NCI-H2029 treated with DMSO at 0.1 percent for 48 hours (cell line): Measurements from ENCODE around the gene RYR2.
A peak's percentile ranks its signal among the peaks of the same experiment; 100 is the strongest.

Source experiments
- DNase-seq: peaks from one replicate; lab custom pipeline; 2025; lab: John Stamatoyannopoulos, UW

Gene RYR2

DNA sequence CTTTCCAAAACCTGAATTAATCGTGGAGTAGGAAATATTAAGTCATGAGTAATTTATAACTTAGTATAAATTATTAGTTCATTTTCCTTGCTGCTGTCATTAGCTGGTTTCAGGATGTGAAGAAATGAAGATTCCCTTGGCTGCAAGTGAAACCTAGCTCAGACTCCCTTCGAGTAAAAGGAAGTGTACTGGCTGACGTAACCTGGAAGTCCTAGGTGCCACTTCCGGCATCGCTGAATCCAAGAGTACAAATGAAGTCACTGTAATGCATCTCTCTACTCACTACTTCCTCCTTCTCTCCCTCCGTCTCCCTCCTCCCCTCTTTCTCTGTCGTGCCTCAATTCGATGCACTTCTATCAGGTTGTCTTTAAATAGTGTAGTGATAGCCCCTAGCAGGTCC, 820.0 kb downstream of the RYR2 start:
- DNase-seq, result no peak

- no peak for DNase-seq
Measured at GRCh38 chr1:237863234-237863633, 821.2 kb downstream of the RYR2 start.

DNA sequence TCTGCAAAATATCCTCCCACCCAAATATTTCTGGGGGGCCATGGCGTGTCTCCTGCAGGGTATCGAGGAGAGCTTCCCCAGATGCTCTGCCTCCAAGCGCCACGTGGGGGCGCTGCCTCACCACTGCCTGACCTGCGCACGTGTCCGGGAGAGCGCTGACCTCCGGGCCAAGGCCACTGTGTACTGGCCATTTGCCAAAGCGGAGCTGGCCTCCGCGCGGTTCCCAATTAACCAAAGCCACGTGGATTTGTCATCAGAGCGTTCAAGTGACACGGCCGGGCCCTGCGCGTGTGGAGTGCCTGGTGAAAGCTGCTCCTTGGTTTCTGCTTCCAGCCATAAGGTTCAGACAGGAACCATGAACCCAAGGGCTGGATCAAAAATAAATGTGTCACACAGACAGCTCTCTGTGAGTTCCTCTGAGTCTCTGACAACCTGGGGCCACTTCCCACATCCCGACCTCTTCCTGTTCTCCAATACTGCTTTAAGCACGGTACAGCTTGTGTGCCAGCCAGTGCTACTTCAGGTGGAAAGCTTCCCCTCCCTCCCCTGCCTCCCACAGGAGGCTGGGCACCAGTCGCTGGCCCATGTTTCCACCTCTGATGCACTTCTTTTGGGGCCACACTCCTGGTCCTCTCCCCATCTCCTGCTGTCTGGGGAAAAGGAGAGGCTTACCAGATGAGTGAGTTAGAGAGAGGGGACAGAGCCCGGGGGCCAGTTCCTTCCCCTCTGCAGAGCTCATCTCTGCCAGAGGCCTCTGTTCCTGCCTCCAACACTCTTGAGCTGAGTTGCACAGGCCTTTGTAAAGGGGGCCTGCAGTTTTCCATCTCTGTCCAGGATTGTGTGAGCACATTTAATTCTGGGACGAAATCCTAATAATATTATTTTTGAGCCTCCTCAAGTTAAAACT, 822.6 kb downstream of the RYR2 start:
- peak; percentile 4 for DNase-seq

DNA sequence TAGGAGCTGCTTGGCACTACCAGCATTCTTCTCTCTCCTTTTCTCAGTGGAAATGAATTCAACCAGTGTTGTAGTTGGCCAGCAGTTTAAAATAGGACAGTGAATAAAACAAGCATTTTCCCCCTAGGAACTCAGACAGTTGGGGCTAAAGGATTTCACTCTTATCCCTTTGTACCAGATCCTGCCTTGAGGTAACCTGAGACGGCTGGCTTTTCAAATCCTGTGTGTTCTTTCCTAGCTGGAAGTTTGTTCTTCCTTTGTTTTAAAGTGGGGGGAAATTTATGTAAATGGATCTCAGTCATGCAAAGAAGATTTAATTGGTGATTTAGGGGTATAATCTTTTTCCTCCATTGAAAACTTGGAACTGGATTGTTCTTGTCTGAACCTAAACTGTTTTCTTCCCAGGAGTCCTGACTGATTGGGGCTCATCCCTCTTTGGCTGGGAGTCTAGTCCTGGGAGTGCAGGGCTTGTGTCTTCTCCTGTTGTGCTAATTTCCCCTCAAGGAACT, 825.5 kb downstream of the RYR2 start:
- no peak for DNase-seq

DNA sequence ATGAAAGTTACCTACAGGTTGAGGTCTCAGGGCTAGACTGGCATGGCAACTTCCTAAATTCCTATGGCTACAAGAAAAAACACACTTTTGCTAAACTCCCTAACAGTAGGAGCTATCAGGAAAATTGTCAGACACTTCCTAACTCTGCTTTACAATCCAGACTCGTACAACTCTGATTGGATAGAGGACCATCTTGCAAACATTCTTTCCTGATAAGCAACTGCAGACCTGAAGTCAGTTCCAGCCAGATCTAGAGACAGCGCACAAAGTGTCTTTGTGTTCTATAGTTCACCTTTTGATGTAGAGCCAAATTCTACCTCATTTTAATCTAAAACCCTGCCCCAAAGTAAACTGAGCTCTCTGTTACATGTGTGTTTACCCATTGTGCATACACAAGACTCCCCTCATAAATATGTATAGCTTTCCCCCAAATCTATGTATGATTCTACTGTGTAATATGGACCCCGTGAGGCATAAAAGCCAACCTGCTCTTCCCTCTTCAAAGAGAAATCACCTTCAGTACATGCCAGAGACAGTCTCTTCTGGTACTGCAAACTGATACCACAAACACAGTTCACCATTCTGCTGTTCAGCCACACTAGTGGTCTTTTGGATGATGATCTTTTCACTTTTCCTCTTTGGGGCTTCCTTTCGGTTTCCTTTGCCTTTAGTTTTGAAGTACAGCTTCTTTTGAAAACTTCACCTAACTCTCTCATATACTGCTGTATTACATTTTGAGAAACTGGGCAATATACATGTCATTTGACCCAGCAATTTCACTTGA, 827.0 kb downstream of the RYR2 start:
- no peak for DNase-seq

DNA sequence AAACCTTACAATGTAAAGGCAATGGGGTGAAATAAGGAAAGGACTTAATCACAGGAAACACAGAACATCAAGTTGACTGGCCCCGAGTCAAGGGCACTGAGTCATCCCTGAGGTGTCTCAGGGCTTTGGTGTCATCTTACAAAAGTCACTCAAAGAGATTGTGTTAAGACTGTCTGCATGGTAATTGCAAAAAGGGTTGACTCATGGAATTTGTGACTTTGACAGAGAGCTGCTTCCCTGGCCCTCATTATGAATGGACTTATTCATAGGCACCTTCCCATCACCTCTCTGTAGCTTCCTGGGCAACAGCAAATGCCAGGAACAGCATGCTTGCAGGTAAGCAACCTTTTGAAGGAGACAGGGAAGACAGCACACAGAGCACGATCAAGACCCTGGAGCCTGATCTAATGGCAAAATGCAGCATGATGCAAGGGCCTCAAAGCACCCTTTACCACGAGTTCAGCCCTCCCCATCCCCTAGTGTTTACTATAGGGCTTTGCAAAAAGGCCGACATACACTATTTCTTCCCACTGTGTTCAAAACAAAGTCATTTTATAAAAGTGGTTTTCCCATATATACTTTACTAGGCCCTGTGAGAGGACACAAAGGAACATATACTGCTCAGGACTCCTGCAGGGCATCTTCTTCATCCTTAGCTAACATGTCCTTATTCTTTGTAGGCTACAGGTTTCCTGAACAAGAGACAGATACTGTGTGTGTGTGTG, 831.7 kb downstream of the RYR2 start:
- no peak for DNase-seq

GRCh38 chr1:237875291-237875690, 833.3 kb downstream of the RYR2 start:
- no peak for DNase-seq

DNA sequence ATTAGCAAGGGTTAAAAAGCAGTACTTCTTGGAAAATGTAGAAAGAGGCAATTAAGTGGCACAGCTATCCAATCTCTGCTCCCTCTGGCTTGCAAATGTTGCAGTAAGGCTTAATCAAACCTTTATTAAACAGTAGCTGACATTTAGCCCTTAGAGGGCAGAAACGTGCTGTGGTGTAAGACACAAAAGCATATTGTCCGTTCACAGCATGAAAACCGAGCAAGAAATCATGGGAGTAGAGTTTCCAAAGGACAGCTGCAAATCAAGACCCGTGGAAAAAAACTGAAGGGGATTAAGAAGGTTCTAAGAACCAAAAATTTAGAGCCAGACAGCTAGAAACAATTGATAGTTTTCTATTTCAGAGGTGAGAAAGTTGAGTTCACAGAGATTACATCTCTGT, 835.6 kb downstream of the RYR2 start:
- DNase-seq, result no peak

DNA sequence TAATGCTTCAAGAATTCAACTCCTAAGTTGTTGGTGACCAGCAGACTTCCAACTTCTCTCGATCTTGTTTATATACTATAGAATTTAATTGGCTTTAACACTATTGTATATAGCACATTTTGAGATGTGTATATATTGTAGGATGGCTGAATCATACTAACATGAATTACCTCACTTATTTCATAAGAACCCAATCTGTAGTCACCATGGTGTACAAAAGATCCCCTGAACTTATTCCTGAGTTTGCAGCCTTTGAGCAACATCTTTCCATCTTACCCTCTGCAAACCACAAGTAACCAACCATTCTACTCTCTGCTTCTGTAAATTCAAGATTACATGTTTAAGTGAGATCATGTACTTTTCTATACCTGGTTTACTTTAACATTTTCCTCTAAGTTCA, 836.4 kb downstream of the RYR2 start:
- DNase-seq, result no peak

DNA sequence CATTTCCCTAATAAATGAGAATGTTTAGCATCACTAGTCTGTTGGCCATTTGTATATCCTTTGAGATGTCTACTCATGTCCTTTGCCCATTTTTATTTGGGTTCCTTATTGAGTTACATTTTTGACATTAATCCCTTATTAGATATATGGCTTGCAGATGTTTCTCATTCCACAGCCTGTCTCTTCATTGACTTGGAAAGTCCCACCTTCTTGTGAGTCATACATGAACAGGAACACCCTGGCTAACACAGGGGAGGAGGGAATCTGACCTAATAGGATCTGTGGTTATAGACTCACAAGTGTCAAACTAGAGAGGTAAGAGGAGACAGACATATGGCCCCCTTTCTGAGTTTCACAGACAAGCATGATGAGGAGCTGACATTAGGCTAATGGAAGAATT, 837.2 kb downstream of the RYR2 start:
- DNase-seq, result no peak
